ENCODE results near the gene KCNIP4.

KCNIP4 gene

GRCh38 chr4:21901831-21902230 lies 46.7 kb downstream of the KCNIP4 start:
- H3K9ac ChIP-seq (ENCODE audit: low read length): no peak overlapping the region
- no peaks in the 10 kb centered on the region for H3K4me1 ChIP-seq (ENCODE audit: control insufficient read depth, insufficient read depth, low read length)
- no peaks in the 10 kb centered on the region for H3K36me3 ChIP-seq (ENCODE audit: control insufficient read depth, insufficient read depth, low read length)
- H3K9me3 ChIP-seq (ENCODE audit: control insufficient read depth, insufficient read depth, low read depth, low read length): no peaks in the 10 kb centered on the region; the same call in 1 of the 2 replicates
- no peaks in the 10 kb centered on the region for H3K27me3 ChIP-seq (ENCODE audit: control insufficient read depth, insufficient read depth, low read length)
- H3K4me3 ChIP-seq (ENCODE audit: low read depth, low read length): no peak overlapping the region
- no peak overlapping the region for H3K27ac ChIP-seq (ENCODE audit: low read depth, low read length)

- Histone ChIP-seq H3K9me3 (ENCODE audit: control insufficient read depth, insufficient read depth, low read depth, low read length) (no peaks in the 10 kb centered on the region; the same call in 1 of the 2 replicates), H3K4me3 (ENCODE audit: low read depth, low read length) (no peak overlapping the region), H3K27ac (ENCODE audit: low read depth, low read length) (no peak overlapping the region), H3K27me3 (ENCODE audit: control insufficient read depth, insufficient read depth, low read length) (no peaks in the 10 kb centered on the region), H3K36me3 (ENCODE audit: control insufficient read depth, insufficient read depth, low read length) (no peaks in the 10 kb centered on the region), H3K4me1 (ENCODE audit: control insufficient read depth, insufficient read depth, low read length) (no peaks in the 10 kb centered on the region), H3K9ac (ENCODE audit: low read length) (no peak overlapping the region)
Observed at GRCh38 chr4:21901281-21901680, 47.3 kb downstream of the KCNIP4 start.

- Histone ChIP-seq H3K9me3 (ENCODE audit: control insufficient read depth, insufficient read depth, low read depth, low read length) (no peaks in the 10 kb centered on the region; the same call in 1 of the 2 replicates), H3K36me3 (ENCODE audit: control insufficient read depth, insufficient read depth, low read length) (no peaks in the 10 kb centered on the region)
Observed at GRCh38 chr4:21900211-21900610, 48.4 kb downstream of the KCNIP4 start.

GRCh38 chr4:21898101-21898500 lies 50.5 kb downstream of the KCNIP4 start:
- Histone ChIP-seq H3K27me3 (ENCODE audit: control insufficient read depth, insufficient read depth, low read length) (no peaks in the 10 kb centered on the region), H3K9me3 (ENCODE audit: control insufficient read depth, insufficient read depth, low read depth, low read length) (no peaks in the 10 kb centered on the region; the same call in 1 of the 2 replicates), H3K27ac (ENCODE audit: low read depth, low read length) (no peak overlapping the region), H3K4me1 (ENCODE audit: control insufficient read depth, insufficient read depth, low read length) (no peaks in the 10 kb centered on the region), H3K36me3 (ENCODE audit: control insufficient read depth, insufficient read depth, low read length) (no peaks in the 10 kb centered on the region), H3K4me3 (ENCODE audit: low read depth, low read length) (no peak overlapping the region), H3K9ac (ENCODE audit: low read length) (no peak overlapping the region)

More at GRCh38 chr4:21900211-21900610, 48.4 kb downstream of the KCNIP4 start:
- H3K4me3 ChIP-seq (ENCODE audit: low read depth, low read length): no peak overlapping the region
- H3K4me1 ChIP-seq (ENCODE audit: control insufficient read depth, insufficient read depth, low read length): no peaks in the 10 kb centered on the region
- H3K27me3 ChIP-seq (ENCODE audit: control insufficient read depth, insufficient read depth, low read length): no peaks in the 10 kb centered on the region
- H3K27ac ChIP-seq (ENCODE audit: low read depth, low read length): no peak overlapping the region
- H3K9ac ChIP-seq (ENCODE audit: low read length): no peak overlapping the region

- no peaks in the 10 kb centered on the region for H3K4me1 ChIP-seq (ENCODE audit: control insufficient read depth, insufficient read depth, low read length)
- no peak overlapping the region for H3K27ac ChIP-seq (ENCODE audit: low read depth, low read length)
- H3K4me3 ChIP-seq (ENCODE audit: low read depth, low read length): no peak overlapping the region
- no peak overlapping the region for H3K9ac ChIP-seq (ENCODE audit: low read length)
- H3K9me3 ChIP-seq (ENCODE audit: control insufficient read depth, insufficient read depth, low read depth, low read length): no peaks in the 10 kb centered on the region; the same call in 1 of the 2 replicates
- no peaks in the 10 kb centered on the region for H3K36me3 ChIP-seq (ENCODE audit: control insufficient read depth, insufficient read depth, low read length)
- no peaks in the 10 kb centered on the region for H3K27me3 ChIP-seq (ENCODE audit: control insufficient read depth, insufficient read depth, low read length)
Observed at GRCh38 chr4:21896767-21897166, 51.8 kb downstream of the KCNIP4 start.

- Histone ChIP-seq H3K4me1 (ENCODE audit: control insufficient read depth, insufficient read depth, low read length) (no peaks in the 10 kb centered on the region), H3K4me3 (ENCODE audit: low read depth, low read length) (no peak overlapping the region), H3K36me3 (ENCODE audit: control insufficient read depth, insufficient read depth, low read length) (no peaks in the 10 kb centered on the region), H3K9me3 (ENCODE audit: control insufficient read depth, insufficient read depth, low read depth, low read length) (no peaks in the 10 kb centered on the region; the same call in 1 of the 2 replicates), H3K27me3 (ENCODE audit: control insufficient read depth, insufficient read depth, low read length) (no peaks in the 10 kb centered on the region), H3K27ac (ENCODE audit: low read depth, low read length) (no peak overlapping the region), H3K9ac (ENCODE audit: low read length) (no peak overlapping the region)
Observed at GRCh38 chr4:21893136-21893535, 55.4 kb downstream of the KCNIP4 start.

- no peaks in the 10 kb centered on the region for H3K27me3 ChIP-seq (ENCODE audit: control insufficient read depth, insufficient read depth, low read length)
- no peak overlapping the region for H3K27ac ChIP-seq (ENCODE audit: low read depth, low read length)
- H3K9me3 ChIP-seq (ENCODE audit: control insufficient read depth, insufficient read depth, low read depth, low read length): no peaks in the 10 kb centered on the region
- no peak overlapping the region for H3K9ac ChIP-seq (ENCODE audit: low read length)
- H3K4me3 ChIP-seq (ENCODE audit: low read depth, low read length): no peak overlapping the region
- H3K4me1 ChIP-seq (ENCODE audit: control insufficient read depth, insufficient read depth, low read length): no peaks in the 10 kb centered on the region
- H3K36me3 ChIP-seq (ENCODE audit: control insufficient read depth, insufficient read depth, low read length): no peaks in the 10 kb centered on the region
Observed at GRCh38 chr4:21890231-21890630, 58.3 kb downstream of the KCNIP4 start.

- H3K27ac ChIP-seq (ENCODE audit: low read depth, low read length): no peak overlapping the region
- no peak overlapping the region for H3K9ac ChIP-seq (ENCODE audit: low read length)
- H3K9me3 ChIP-seq (ENCODE audit: control insufficient read depth, insufficient read depth, low read depth, low read length): no peaks in the 10 kb centered on the region
- no peaks in the 10 kb centered on the region for H3K4me1 ChIP-seq (ENCODE audit: control insufficient read depth, insufficient read depth, low read length)
- H3K27me3 ChIP-seq (ENCODE audit: control insufficient read depth, insufficient read depth, low read length): no peaks in the 10 kb centered on the region
- no peak overlapping the region for H3K4me3 ChIP-seq (ENCODE audit: low read depth, low read length)
- H3K36me3 ChIP-seq (ENCODE audit: control insufficient read depth, insufficient read depth, low read length): no peaks in the 10 kb centered on the region
Observed at GRCh38 chr4:21888195-21888976, 60.2 kb downstream of the KCNIP4 start.

GRCh38 chr4:21887481-21887880 lies 61.1 kb downstream of the KCNIP4 start:
- Histone ChIP-seq H3K9ac (ENCODE audit: low read length) (no peak overlapping the region), H3K9me3 (ENCODE audit: control insufficient read depth, insufficient read depth, low read depth, low read length) (no peaks in the 10 kb centered on the region), H3K27ac (ENCODE audit: low read depth, low read length) (no peak overlapping the region), H3K4me1 (ENCODE audit: control insufficient read depth, insufficient read depth, low read length) (no peaks in the 10 kb centered on the region), H3K4me3 (ENCODE audit: low read depth, low read length) (no peak overlapping the region), H3K27me3 (ENCODE audit: control insufficient read depth, insufficient read depth, low read length) (no peaks in the 10 kb centered on the region), H3K36me3 (ENCODE audit: control insufficient read depth, insufficient read depth, low read length) (no peaks in the 10 kb centered on the region)

- H3K9ac ChIP-seq (ENCODE audit: low read length): no peak overlapping the region
- no peaks in the 10 kb centered on the region for H3K27me3 ChIP-seq (ENCODE audit: control insufficient read depth, insufficient read depth, low read length)
- H3K4me1 ChIP-seq (ENCODE audit: control insufficient read depth, insufficient read depth, low read length): no peaks in the 10 kb centered on the region
- no peak overlapping the region for H3K4me3 ChIP-seq (ENCODE audit: low read depth, low read length)
- H3K27ac ChIP-seq (ENCODE audit: low read depth, low read length): no peak overlapping the region
- no peaks in the 10 kb centered on the region for H3K36me3 ChIP-seq (ENCODE audit: control insufficient read depth, insufficient read depth, low read length)
- no peaks in the 10 kb centered on the region for H3K9me3 ChIP-seq (ENCODE audit: control insufficient read depth, insufficient read depth, low read depth, low read length)
Observed at GRCh38 chr4:21885770-21886169, 62.8 kb downstream of the KCNIP4 start.

GRCh38 chr4:21885241-21885640 lies 63.3 kb downstream of the KCNIP4 start:
- Histone ChIP-seq H3K36me3 (ENCODE audit: control insufficient read depth, insufficient read depth, low read length) (no peaks in the 10 kb centered on the region), H3K9ac (ENCODE audit: low read length) (no peak overlapping the region), H3K4me1 (ENCODE audit: control insufficient read depth, insufficient read depth, low read length) (no peaks in the 10 kb centered on the region), H3K27me3 (ENCODE audit: control insufficient read depth, insufficient read depth, low read length) (no peaks in the 10 kb centered on the region), H3K4me3 (ENCODE audit: low read depth, low read length) (no peak overlapping the region), H3K27ac (ENCODE audit: low read depth, low read length) (no peak overlapping the region), H3K9me3 (ENCODE audit: control insufficient read depth, insufficient read depth, low read depth, low read length) (no peaks in the 10 kb centered on the region)
